ENCODE measurements around the gene L1TD1. TPM values are rescaled to one million over a fixed set of nuclear protein-coding genes. Genes with fewer than 3 reads are reported as not detected.
"Not testable (repeated sequence)": the region's sequence is repeated elsewhere in the genome, so short reads cannot be mapped to it uniquely, and the experiment has no call there.

Gene L1TD1, protein sequence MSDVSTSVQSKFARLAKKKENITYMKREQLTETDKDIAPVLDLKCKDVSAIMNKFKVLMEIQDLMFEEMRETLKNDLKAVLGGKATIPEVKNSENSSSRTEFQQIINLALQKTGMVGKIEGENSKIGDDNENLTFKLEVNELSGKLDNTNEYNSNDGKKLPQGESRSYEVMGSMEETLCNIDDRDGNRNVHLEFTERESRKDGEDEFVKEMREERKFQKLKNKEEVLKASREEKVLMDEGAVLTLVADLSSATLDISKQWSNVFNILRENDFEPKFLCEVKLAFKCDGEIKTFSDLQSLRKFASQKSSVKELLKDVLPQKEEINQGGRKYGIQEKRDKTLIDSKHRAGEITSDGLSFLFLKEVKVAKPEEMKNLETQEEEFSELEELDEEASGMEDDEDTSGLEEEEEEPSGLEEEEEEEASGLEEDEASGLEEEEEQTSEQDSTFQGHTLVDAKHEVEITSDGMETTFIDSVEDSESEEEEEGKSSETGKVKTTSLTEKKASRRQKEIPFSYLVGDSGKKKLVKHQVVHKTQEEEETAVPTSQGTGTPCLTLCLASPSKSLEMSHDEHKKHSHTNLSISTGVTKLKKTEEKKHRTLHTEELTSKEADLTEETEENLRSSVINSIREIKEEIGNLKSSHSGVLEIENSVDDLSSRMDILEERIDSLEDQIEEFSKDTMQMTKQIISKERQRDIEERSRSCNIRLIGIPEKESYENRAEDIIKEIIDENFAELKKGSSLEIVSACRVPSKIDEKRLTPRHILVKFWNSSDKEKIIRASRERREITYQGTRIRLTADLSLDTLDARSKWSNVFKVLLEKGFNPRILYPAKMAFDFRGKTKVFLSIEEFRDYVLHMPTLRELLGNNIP
- total RNA-seq: not detected

- CTCF ChIA-PET: no interaction called here
- POLR2A ChIA-PET: no interaction called here
These were observed at the start of gene L1TD1 for GRCh38 chr1:62194651-62195544. L1TD1 (plus strand) TSS chr1:62194849; CDS start chr1:62206629, 11,780 bp downstream.

GRCh38 chr1:62159940-62160348 lies 34.7 kb upstream of the L1TD1 start:
- POLR2A ChIA-PET: no interaction called here
- CTCF ChIA-PET: interaction anchor here (0.6 to 1.6 kb wide), 2 partner anchors 15 to 74 kb away, joined by 3 read pairs; no protein-coding TSS in a partner anchor

DNA sequence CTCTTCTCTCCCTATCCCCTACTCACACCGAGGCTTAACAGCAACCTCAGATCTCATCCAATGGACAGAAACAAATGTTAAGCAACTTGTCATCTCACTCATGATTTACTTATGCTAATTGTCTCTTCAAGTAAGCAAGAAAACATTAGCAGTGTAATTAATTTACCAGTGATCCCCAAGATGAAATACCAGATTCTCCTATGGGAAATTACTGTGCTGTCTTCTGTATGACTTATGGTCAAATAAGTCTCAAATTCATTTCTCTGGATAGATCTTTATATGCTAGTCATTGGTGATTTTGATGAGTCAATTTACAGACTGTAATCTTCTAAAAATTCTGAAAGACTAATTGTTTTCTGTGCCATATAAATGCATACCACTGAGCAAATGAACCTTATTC lies 32.9 kb upstream of the L1TD1 start:
- CTCF ChIA-PET: interaction anchor here (0.7 kb wide), 1 partner anchor 983 kb away, joined by 6 read pairs; no protein-coding TSS in a partner anchor
- POLR2A ChIA-PET: no interaction called here

DNA sequence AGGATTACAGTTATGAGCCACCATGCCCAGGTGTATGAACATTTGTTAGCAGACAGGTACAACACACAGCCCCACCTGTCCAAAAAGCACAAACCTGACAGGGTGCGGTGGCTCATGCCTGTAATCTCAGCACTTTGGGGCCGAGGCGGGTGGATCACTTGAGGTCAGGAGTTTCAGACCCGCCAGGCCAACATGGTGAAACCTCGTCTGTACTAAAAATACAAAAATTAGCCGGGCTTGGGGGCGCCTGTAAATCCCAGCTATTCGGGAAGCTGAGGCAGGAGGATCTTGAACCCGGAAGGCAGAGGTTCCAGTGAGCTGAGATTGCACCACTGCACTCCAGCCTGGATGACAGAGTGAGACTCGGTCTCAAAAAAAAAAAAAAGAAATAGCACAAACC lies 24.3 kb upstream of the L1TD1 start:
- CTCF ChIA-PET, POLR2A ChIA-PET: not testable (repeated sequence)

DNA sequence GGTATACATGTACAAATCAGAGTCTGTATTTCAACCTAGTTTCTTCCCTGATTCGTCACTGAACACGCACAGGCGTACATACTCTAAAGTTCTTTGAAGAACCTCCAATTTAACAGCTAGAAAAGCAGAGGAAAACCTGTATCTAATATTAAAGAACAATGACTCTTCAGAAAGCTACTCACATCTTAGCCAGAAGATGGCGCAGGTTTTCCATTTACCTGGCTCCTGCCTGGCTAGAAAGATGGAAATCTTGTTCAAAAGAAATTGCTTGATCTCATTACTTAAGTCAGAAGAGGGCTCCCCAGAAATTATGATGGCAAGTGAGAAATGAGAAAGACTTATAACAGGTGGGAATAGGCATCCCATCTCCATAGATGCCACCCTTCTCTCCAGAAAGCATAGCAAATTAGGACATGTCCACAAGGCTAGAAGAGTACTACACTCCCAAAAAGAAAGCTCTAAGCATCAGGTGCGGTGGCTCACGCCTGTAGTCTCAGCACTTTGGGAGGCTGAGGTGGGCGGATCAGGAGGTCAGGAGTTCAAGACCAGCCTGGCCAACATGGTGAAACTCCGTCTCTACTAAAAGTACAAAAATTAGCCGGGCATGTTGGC lies 19.0 kb upstream of the L1TD1 start:
- CTCF ChIA-PET: interaction anchor here (0.6 to 1.8 kb wide), 10 partner anchors 9 to 571 kb away, joined by 3 to 8 read pairs (median 4); no protein-coding TSS in a partner anchor
- POLR2A ChIA-PET: interaction anchor here (0.7 kb wide), 1 partner anchor 107 kb away, joined by 3 read pairs; no protein-coding TSS in a partner anchor

- POLR2A ChIA-PET: no interaction called here
- CTCF ChIA-PET: interaction anchor here (0.6 to 1.6 kb wide), 2 partner anchors 8 to 66 kb away, joined by 4 to 7 read pairs; no protein-coding TSS in a partner anchor
These were observed 17.9 kb upstream of the L1TD1 start for GRCh38 chr1:62176597-62177312.

DNA sequence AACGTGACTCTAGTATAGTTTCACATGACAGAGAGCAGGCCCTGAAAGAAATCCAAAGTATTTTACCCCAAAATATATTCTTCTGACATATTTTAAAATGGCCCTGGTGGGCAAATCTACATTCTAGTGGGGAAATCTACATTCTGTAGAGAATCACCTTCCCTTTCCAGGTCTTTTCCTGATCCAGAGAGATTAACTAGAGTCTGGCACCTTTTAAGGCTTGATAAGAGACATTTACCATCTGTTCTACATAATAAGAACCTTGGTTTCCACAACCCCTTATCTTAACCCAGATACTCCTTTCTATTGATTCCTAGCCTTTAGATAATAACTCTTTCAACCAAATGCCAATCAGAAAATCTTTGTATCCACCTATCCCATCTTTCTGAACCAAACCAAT lies 17.0 kb upstream of the L1TD1 start:
- ChIA-PET POLR2A (no interaction called here), CTCF (no interaction called here)

DNA sequence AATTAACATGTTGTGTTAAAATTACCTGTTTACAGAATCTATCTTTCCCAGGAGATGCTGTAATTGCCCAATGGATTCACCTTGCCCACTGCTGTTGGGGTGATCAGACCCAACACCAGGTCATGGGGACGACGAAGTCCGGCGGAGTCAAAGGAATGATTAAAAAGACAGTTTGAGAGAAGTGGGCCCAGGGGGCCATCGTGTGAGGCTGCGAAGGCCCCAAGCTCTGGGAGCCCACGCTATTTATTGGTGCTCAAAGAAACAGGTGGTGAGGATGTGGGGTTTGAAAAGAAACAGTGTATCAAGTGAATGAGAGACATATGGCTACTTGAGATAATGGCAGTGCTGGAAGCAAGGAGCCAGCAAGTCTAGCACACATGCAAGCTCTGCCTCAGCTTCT lies 16.3 kb upstream of the L1TD1 start:
- CTCF ChIA-PET: no interaction called here
- POLR2A ChIA-PET: no interaction called here

GRCh38 chr1:62180054-62180453 lies 14.6 kb upstream of the L1TD1 start:
- CTCF ChIA-PET: interaction anchor here (1.1 kb wide), 1 partner anchor 18 kb away, joined by 4 read pairs; no protein-coding TSS in a partner anchor
- POLR2A ChIA-PET: not testable (repeated sequence)

DNA sequence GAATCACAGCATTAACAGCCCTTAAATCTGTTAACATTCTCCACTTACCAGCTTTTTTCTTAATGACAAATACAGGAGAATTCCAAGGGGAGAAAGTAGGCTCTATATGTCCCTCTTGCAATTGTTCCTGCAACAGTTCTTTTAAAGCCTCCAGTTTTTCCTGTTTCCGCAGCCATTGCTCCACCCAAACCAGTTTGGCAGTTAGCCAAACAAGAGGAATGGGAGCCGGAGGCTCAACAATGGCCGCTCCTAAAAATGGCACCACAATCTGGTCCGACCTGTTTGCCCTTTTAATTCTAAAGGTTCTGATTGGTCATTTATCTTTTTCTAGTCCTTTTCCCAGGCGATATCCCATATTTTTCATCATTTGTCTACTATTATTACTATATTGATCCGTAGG lies 14.0 kb upstream of the L1TD1 start:
- ChIA-PET CTCF (no interaction called here), POLR2A (no interaction called here)

- ChIA-PET POLR2A (no interaction called here), CTCF (no interaction called here)
These were observed 13.1 kb upstream of the L1TD1 start for GRCh38 chr1:62181532-62181931.

DNA sequence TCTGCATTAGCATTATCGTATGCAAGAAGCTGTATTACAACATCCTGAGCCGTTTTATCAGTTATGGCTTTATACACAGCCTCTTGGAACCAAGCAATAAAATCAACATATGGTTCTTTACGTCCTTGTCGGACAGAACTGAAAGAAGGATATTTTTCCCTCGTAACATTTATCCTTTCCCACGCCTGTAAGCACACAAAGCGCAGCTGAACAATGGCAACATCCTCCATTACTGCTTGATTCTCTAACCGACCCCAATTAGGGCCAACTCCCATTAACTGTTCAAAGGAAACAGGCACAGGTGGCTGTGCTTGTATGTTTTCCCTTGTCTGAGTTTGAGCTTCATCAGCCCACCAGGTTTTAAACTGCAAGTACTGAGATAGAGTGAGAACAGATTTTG lies 12.5 kb upstream of the L1TD1 start:
- CTCF ChIA-PET: not testable (repeated sequence)

DNA sequence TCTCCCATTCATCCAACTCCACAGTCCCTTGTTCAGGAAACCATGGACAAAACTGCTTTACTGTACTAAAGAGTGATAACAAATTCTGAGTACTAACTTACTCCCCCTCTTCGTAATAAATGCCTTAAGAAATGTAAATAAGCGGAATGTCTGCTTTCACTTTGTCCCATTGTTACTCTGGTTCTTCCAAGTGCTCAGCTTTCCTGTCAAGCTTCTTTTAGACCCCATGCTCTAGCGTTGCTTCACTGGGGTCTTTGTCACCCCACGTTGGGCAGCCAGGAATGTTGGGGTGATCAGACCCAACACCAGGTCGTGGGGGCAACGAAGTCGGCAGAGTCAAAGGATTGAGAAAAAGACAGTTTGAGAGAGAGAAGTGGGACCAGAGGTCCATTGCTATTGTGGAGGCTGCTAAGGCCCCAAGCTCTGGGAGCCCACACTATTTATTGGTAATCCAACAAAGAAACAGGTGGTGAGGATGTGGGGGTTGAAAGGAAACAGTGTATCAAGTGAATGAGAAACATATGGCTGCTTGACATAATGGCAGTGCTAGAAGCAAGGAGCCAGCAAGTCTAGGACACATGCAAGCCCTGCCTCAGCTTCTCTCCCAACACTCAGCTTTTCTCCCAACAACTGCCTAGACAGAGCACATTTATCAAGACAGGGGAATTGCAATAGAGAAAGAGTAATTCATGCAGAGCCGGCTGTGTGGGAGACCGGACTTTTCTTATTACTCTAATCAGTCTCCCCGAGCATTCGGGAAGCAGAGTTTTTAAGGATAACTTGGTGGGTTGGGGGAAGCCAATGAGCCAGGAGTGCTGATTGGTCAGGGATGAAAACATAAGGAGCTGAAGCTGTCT lies 11.3 kb upstream of the L1TD1 start:
- POLR2A ChIA-PET, CTCF ChIA-PET: not testable (repeated sequence)

More for the DNA sequence above, 12.5 kb upstream of the L1TD1 start:
- POLR2A ChIA-PET: not testable (repeated sequence)

- CTCF ChIA-PET: interaction anchor here (1.7 kb wide), 1 partner anchor 8 kb away, joined by 7 read pairs; no protein-coding TSS in a partner anchor
- POLR2A ChIA-PET: no interaction called here
These were observed 10.3 kb upstream of the L1TD1 start for GRCh38 chr1:62184336-62184735.

- POLR2A ChIA-PET: not testable (repeated sequence)
- CTCF ChIA-PET: interaction anchor here (1.7 kb wide), 1 partner anchor 9 kb away, joined by 7 read pairs; no protein-coding TSS in a partner anchor
These were observed 9.4 kb upstream of the L1TD1 start for GRCh38 chr1:62185233-62185632.

DNA sequence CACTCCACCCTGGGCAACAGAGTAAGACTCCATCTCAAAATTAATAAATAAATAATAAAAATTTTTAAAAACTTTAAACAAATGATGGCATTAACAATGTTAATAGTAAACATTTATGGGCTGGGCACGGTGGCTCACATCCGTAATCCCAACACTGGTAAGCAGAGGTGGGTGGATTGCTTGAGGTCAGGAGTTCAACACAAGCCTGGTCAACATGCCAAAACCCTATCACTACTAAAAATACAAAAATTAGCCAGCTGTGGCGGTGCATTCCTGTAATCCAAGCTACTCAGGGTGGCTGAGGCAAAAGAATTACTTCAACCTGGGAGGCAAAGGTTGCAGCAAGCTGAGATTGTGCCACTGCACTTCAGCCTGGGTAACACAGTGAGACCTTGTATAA lies 9.0 kb upstream of the L1TD1 start:
- CTCF ChIA-PET: interaction anchor here (1.7 kb wide), 1 partner anchor 10 kb away, joined by 7 read pairs; no protein-coding TSS in a partner anchor
- POLR2A ChIA-PET: no interaction called here

DNA sequence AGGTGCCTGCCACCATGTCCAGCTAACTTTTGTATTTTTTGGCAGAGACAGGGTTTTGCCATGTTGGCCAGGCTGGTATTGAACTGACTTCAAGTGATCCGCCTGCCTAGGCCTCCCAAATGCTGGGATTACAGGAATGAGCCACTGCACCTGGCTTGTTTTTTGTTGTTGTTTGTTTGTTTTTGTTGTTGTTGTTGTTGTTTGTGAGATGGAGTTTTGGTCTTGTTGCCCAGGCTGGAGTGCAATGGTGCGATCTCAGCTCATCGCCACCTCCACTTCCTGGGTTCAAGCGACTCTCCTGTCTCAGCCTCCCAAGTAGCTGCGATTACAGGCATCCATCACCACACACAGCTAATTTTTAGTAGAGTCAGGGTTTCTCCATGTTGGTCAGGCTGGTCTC lies 7.1 kb upstream of the L1TD1 start:
- ChIA-PET CTCF (no interaction called here), POLR2A (no interaction called here)

DNA sequence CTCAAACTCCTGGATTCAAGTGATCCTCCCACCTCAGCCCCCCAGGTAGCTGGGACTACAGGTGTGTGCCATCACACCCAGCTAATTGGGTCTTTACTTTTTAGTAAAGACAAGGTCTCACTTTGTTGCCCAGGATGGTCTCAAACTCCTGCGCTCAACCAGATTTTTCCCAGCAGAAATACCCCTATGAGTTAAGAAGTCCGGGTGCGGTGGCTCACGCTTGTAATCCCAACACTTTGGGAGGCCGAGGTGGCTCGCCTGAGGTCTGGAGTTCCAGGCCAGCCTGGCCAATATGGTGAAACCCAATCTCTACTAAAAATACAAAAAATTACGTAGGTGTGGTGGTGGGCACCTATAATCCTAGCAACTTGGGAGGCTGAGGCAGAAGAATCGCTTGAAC lies 6.5 kb upstream of the L1TD1 start:
- ChIA-PET POLR2A (no interaction called here), CTCF (no interaction called here)
